Measurements from ENCODE around the gene FAF1.

GRCh38 chr1:50701706-50702317, 258.3 kb downstream of the FAF1 start:
- TF ChIP-seq CTCF (IDR thresholded peaks at IDR 0.05; ENCODE audit: low read depth, low read length, poor library complexity, severe bottlenecking) (no peak), EZH2phosphoT487 (IDR thresholded peaks at IDR 0.05; ENCODE audit: borderline replicate concordance, low read length) (no peak)

All from DOHH2 (cell line).